Measurements from ENCODE around the gene KIF18B.

DNA sequence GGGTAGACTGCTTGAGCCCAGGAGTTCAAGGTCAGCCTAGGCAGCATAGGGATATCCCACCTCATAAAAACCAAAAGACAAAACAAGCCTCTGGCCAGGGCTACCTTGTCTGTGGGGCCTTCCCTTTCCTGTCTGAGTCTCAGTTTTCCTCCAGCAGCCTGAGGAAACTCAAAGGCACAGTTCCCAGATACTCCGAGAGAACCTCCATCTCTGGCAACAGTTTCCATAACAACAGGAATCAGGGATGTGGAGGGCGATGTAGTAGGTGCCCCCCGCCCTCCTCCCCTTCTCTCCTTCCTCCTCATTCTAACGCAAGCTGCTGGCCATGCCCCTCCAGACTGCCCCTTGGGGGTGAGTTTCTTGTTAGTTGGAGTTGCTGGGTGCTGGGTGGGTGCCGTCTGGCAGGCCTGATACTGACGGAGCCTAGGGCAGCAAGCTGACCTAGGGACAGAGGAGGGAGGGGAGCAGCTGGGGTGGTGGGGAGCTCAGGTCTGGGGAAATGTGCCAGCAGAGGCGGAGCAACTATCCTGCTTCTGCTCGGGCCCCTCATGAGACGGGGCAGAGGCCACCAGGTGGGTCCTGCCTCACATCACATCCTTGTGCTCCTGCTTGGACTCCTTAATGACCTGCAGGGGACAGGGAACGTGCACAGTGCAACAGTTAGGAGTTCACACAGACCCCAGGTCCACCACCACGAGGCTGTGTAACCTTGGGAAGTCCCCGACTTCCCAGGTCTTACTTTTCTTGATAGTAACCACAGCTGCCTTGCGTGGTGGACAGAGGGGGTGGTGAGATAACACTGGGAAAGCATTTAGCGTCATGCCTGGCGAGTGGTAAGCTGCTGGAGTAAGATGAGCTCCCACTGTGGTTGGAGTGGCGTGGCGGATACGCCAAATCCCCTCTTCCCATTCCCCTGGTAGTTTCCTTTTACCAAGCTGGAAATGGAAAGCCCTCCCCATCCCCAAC lies 40.5 kb downstream of the KIF18B start:
- TF ChIP-seq, protein P1, sequence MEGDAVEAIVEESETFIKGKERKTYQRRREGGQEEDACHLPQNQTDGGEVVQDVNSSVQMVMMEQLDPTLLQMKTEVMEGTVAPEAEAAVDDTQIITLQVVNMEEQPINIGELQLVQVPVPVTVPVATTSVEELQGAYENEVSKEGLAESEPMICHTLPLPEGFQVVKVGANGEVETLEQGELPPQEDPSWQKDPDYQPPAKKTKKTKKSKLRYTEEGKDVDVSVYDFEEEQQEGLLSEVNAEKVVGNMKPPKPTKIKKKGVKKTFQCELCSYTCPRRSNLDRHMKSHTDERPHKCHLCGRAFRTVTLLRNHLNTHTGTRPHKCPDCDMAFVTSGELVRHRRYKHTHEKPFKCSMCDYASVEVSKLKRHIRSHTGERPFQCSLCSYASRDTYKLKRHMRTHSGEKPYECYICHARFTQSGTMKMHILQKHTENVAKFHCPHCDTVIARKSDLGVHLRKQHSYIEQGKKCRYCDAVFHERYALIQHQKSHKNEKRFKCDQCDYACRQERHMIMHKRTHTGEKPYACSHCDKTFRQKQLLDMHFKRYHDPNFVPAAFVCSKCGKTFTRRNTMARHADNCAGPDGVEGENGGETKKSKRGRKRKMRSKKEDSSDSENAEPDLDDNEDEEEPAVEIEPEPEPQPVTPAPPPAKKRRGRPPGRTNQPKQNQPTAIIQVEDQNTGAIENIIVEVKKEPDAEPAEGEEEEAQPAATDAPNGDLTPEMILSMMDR (IDR thresholded peaks at IDR 0.05) = no peak
- TF ChIP-seq POLR2AphosphoS5 (IDR thresholded peaks at IDR 0.05; ENCODE audit: insufficient read depth in 1 of 2, low read depth in 1 of 2) (no peak), POLR2A (IDR thresholded peaks at IDR 0.05) (no peak)
